CD4-positive, alpha-beta memory T cell (primary cell): ENCODE data around the gene BHLHE23. TPM values are rescaled to one million over a fixed set of nuclear protein-coding genes. Genes with fewer than 3 reads are reported as not detected.

ENCODE experiments used
- CTCF ChIA-PET: fragments of 350-600 bp; sonication (Branson Sonifier 250); formaldehyde crosslinking; loops from one replicate; lab custom pipeline; 2021; ENCODE audit warnings: inconsistent platforms; ENCODE audit not compliant: partially characterized antibody; lab: Charles Lee
- POLR2A ChIA-PET: fragments of 350-600 bp; sonication (Branson Sonifier 250); formaldehyde crosslinking; loops from one replicate; lab custom pipeline; 2021; ENCODE audit not compliant: partially characterized antibody; lab: Charles Lee
- DNase-seq, 5 donors: peaks; one replicate each; pipeline versions ENCODE4 v3.0.0 to v3.0.0-alpha.2; 2020 to 2022; ENCODE audit warnings: mixed read lengths in 1 of 5
- H3K27ac ChIP-seq: one replicate; pipeline ENCODE4 v1.7.0; 2013; ENCODE audit warnings: low read depth, low read length
- H3K27me3 ChIP-seq: 2 replicates; pipeline ENCODE4 v1.7.0; 2013; ENCODE audit warnings: mild to moderate bottlenecking, low read length, moderate library complexity; ENCODE audit not compliant: insufficient read depth
- H3K36me3 ChIP-seq: 2 replicates; pipeline ENCODE4 v1.7.0; 2013; ENCODE audit warnings: mild to moderate bottlenecking, low read length, moderate library complexity; ENCODE audit not compliant: insufficient read depth
- H3K4me1 ChIP-seq: 2 replicates; pipeline ENCODE4 v1.7.0; 2013; ENCODE audit warnings: mild to moderate bottlenecking, low read length, moderate library complexity; ENCODE audit not compliant: insufficient read depth
- H3K4me3 ChIP-seq, 2 donors: one replicate each; pipeline ENCODE4 v1.7.0; 2013; ENCODE audit warnings: low read length in 2 of 2, mild to moderate bottlenecking in 1 of 2
- H3K9me3 ChIP-seq, 2 donors: one replicate each; pipeline ENCODE4 v1.7.0; 2013; ENCODE audit warnings: low read length in 2 of 2, control low read depth in 1 of 2; ENCODE audit not compliant: control insufficient read depth in 1 of 2
- H3K27ac Mint-ChIP-seq, 7 donors: one replicate each; pipeline ENCODE4 v1.8.0; 2020 to 2021; ENCODE audit warnings: mixed read lengths in 7 of 7, mild to moderate bottlenecking in 6 of 7, inconsistent platforms in 3 of 7, moderate library complexity in 3 of 7
- H3K27me3 Mint-ChIP-seq, 2 donors: one replicate each; pipeline ENCODE4 v1.8.0; 2020 to 2021; ENCODE audit warnings: mixed read lengths in 2 of 2
- H3K36me3 Mint-ChIP-seq, 2 donors: one replicate each; pipeline ENCODE4 v1.8.0; 2020 to 2021; ENCODE audit warnings: mixed read lengths in 2 of 2, inconsistent platforms in 1 of 2, mild to moderate bottlenecking in 1 of 2
- H3K4me1 Mint-ChIP-seq, 4 donors: one replicate each; pipeline ENCODE4 v1.8.0; 2020 to 2021; ENCODE audit warnings: mixed read lengths in 4 of 4, mild to moderate bottlenecking in 1 of 4
- H3K4me3 Mint-ChIP-seq, 8 donors: one replicate each; pipeline ENCODE4 v1.8.0; 2020 to 2021; ENCODE audit warnings: mixed read lengths in 8 of 8, mild to moderate bottlenecking in 7 of 8, moderate library complexity in 6 of 8, inconsistent platforms in 3 of 8
- H3K9me3 Mint-ChIP-seq, 8 donors: one replicate each; pipeline ENCODE4 v1.8.0; 2020 to 2021; ENCODE audit warnings: mixed read lengths in 8 of 8, mild to moderate bottlenecking in 5 of 8, inconsistent platforms in 3 of 8, moderate library complexity in 1 of 8
- intact Hi-C: fragments of 100-400 bp; cut with micrococcal nuclease; formaldehyde crosslinking; loops from one replicate; pipeline ENCODE4 v1.15.1; 2023
- polyA plus RNA-seq, 2 donors: library from polyadenylated mRNA; unstranded; fragments of 300-500 nt; fragmentation: Illumina TruSeq; gene quantifications; one replicate each; pipeline ENCODE4 v1.2.3, GENCODE V29; 2021
- total RNA-seq, 2 experiments: library from RNA; stranded (reverse); gene quantifications; one replicate each; pipeline ENCODE4 v1.2.3, GENCODE V29; 2021

Gene BHLHE23
- total and polyA plus RNA-seq, 4 experiments from 2014 or later = not detected

DNA sequence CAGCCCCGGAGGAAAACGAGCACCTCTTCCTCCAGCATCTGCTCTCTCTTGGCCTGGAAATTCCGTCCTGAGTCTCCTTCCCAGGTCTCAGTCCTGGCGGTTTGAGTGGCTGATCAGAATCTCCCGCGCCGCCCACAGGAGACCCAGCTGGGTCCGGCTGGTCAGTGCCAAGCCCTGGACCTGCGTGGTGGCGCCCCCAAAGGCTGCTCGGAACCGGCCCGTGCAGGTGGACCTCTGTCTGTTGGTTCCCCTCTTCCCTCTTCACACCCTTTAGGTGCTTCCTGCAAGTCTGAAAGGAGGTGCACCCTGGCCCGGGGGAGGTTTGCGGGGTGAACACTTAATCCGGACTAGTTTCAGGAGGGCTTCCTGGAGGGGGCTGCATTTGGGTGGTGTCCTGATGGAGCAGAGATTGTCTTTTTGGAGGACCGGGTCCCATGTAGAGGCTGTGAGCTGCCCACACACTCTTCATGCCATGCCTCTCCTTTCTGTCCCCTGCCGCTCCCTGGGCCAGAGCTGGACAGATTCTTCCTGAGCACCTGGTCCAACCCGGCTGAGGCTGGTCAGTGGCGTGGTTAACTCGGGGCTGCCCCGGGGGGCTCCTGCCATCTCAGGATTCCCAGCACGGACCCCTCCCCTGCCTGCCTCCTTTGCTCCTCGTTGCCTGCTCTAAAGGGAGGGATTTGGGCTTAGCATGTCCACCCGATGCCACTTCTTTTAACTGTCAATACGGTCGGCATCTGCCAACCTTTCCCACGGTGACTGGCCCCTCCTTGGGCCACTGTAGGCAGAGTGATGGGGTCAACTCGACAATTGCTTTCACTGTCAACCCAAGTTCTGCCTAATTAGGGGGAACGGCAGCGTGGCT lies 16.5 kb upstream of the BHLHE23 start:
- H3K36me3 ChIP-seq = no peaks in the 10 kb centered on the region
- peak in 1 of 5 donors; percentile 31 for DNase-seq
- Mint-ChIP-seq H3K4me1 (peaks cover 2 to 6% (median 6%) of the 10 kb centered on the region in 4 donors), H3K4me3 (no peak overlapping the region), H3K27ac (no peak overlapping the region), H3K9me3 (peaks cover 0 to 4% (median 0%) of the 10 kb centered on the region in 8 donors), H3K27me3 (peaks cover 30 to 38% of the 10 kb centered on the region in 2 donors), H3K36me3 (no peaks in the 10 kb centered on the region)
- no peaks in the 10 kb centered on the region for H3K9me3 ChIP-seq
- peaks cover 5% of the 10 kb centered on the region for H3K4me1 ChIP-seq
- POLR2A ChIA-PET = no interaction called here
- intact Hi-C loops = no loop called here
- H3K4me3 ChIP-seq = no peak overlapping the region
- H3K27me3 ChIP-seq = no peaks in the 10 kb centered on the region
- CTCF ChIA-PET = no interaction called here
- no peak overlapping the region for H3K27ac ChIP-seq

DNA sequence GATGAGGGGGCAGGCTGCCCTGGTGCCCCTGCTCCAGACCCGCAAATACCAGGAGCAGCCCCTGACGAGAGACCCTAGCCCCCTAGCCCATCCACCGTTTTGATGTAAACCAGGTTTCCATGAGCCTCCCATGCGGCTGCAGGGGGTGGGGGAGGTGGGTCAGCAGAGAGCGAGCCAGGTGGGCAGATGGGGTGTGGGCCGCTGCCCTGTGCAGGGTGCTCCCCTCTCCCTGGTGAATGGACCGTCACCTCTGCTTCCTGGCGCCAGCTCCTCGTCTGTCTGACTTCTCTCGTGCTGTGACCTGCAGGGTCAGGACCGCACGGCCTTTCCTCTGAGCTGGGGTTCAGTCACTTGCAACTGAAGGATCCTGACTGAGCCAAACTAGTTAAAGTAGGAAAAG lies 15.7 kb upstream of the BHLHE23 start:
- H3K9me3 Mint-ChIP-seq = peaks cover 0 to 4% (median 0%) of the 10 kb centered on the region in 8 donors
- Histone ChIP-seq H3K36me3 (no peaks in the 10 kb centered on the region), H3K27ac (no peak overlapping the region), H3K4me3 (no peak overlapping the region), H3K9me3 (no peaks in the 10 kb centered on the region), H3K27me3 (no peaks in the 10 kb centered on the region), H3K4me1 (peaks cover 5% of the 10 kb centered on the region)
- intact Hi-C loops = no loop called here
- peaks cover 2 to 6% (median 6%) of the 10 kb centered on the region in 4 donors for H3K4me1 Mint-ChIP-seq
- POLR2A ChIA-PET = no interaction called here
- H3K36me3 Mint-ChIP-seq = no peaks in the 10 kb centered on the region
- no peak for DNase-seq
- peaks cover 26 to 34% of the 10 kb centered on the region in 2 donors for H3K27me3 Mint-ChIP-seq
- CTCF ChIA-PET = no interaction called here
- H3K27ac Mint-ChIP-seq = no peak overlapping the region
- no peak overlapping the region for H3K4me3 Mint-ChIP-seq

DNA sequence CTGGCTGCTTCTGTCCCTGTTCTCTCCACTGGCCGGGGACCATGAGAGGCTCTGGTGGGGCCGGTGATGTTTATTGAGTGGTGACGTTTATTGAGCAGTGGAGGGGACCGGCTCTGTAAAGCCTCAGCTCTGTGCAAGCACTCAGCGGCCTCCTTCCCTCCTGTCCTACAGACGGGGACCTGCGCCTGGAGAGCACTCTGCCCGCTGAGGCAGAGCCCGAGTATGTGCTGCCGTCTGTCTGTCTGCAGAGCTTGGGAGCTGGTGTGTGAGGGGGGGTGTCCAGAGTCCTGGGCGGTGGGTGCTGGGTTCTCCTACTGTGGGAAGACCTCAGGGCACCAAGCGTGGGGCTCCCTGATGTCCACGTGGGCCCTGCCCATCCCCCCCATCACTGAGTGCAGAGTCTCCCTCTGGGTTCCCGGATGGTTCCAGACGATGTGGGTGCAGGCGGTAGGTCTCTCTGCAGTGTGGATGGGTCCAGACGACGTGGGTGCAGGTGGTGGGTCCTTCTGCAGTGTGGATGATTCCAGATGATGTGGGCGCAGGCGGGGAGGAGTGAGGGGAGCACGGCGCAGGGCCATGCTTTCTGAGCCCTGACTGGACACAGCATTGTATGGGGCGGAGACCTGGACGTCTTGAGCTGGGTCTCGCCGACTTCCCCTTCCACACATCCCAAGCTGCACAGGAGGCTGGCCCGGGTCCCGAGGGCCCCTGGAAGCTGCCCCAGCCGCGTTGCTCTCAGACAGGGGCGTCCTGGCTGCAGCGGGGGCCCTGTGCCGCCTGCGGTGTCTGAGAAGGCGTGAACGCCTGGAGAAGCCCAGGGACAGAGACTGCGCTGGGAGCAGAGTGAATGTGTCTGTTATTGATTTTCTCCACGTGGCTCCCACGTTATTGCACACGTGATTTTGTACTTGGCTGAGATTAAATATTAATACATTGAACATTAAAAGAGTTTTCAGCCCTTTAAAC lies 14.9 kb upstream of the BHLHE23 start:
- intact Hi-C loops = no loop called here
- no peak for DNase-seq
- Histone ChIP-seq H3K9me3 (no peaks in the 10 kb centered on the region), H3K4me1 (peaks cover 5% of the 10 kb centered on the region), H3K36me3 (no peaks in the 10 kb centered on the region), H3K27ac (no peak overlapping the region), H3K4me3 (no peak overlapping the region), H3K27me3 (no peaks in the 10 kb centered on the region)
- ChIA-PET POLR2A (no interaction called here), CTCF (no interaction called here)
- Mint-ChIP-seq H3K27me3 (peaks cover 26 to 29% of the 10 kb centered on the region in 2 donors), H3K9me3 (peaks cover 0 to 4% (median 0%) of the 10 kb centered on the region in 8 donors), H3K36me3 (no peaks in the 10 kb centered on the region), H3K27ac (no peak overlapping the region), H3K4me1 (peaks cover 2 to 6% (median 6%) of the 10 kb centered on the region in 4 donors), H3K4me3 (no peak overlapping the region)

DNA sequence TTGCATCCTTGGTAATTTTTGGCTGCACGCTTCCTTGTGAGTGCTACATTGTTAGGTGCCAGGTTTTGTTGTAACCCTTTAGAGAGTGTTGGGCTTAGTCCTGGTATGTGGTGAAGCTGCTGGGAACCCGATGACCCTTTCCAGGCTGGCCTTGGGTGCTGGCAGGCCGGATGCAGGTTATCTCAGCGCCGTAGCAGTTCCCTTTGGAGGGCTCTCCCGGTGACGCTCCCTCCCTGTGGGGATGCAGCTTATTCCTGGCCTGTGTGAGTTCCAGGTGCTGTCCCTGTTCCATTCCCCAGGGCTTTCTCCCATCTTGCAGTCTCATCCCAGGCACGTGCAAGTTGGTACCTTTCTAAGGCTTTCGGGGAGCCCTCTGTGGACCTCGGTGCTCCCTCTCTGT lies 13.9 kb upstream of the BHLHE23 start:
- Histone ChIP-seq H3K9me3 (no peaks in the 10 kb centered on the region), H3K36me3 (no peaks in the 10 kb centered on the region), H3K4me3 (no peak overlapping the region), H3K27ac (no peak overlapping the region), H3K4me1 (peaks cover 2% of the 10 kb centered on the region), H3K27me3 (no peaks in the 10 kb centered on the region)
- peaks cover 0 to 5% (median 0%) of the 10 kb centered on the region in 8 donors for H3K9me3 Mint-ChIP-seq
- no peak overlapping the region for H3K27ac Mint-ChIP-seq
- DNase-seq = no peak
- CTCF ChIA-PET = no interaction called here
- POLR2A ChIA-PET = no interaction called here
- intact Hi-C loops = no loop called here
- peaks cover 2 to 4% (median 4%) of the 10 kb centered on the region in 4 donors for H3K4me1 Mint-ChIP-seq
- no peak overlapping the region for H3K4me3 Mint-ChIP-seq
- no peaks in the 10 kb centered on the region for H3K36me3 Mint-ChIP-seq
- H3K27me3 Mint-ChIP-seq = peaks cover 30 to 32% of the 10 kb centered on the region in 2 donors

DNA sequence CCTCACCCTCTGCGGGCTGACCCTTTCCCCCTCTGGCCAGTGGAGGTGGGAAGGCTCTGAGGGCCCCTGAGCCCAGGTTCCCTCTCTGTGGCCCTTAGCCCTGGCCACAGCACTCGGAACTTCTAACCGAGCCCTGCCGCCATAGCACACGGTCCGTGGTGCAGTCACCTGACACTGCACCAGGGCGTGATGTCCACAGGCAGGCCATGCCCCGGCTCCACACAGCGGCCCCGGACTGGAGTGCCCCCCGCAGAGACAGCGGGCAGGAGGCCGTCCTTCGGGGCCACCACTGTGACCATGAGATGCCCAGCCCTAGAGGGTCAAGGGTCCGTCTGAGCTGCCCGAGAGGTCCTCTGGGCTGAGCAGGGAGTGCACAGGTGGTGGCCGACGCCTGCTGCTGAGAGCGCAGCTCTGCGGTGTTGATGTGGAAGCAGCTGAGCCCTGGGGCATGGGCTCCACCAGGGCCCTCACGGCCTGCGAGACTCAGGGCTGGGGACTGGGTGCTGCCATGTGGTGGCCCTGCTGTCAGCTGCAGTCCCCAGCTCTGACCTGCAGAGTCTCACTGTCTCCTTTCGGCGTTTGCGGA lies 11.2 kb upstream of the BHLHE23 start:
- no peak for DNase-seq
- Histone ChIP-seq H3K36me3 (no peaks in the 10 kb centered on the region), H3K27ac (no peak overlapping the region), H3K4me3 (no peak overlapping the region), H3K4me1 (no peaks in the 10 kb centered on the region), H3K9me3 (no peaks in the 10 kb centered on the region), H3K27me3 (no peaks in the 10 kb centered on the region)
- ChIA-PET POLR2A (no interaction called here), CTCF (interaction anchor here (0.6 kb wide), 1 partner anchor 149 kb away, joined by 3 read pairs; no protein-coding TSS in a partner anchor)
- Mint-ChIP-seq H3K4me1 (peaks cover 0 to 3% (median under 1%) of the 10 kb centered on the region in 4 donors), H3K9me3 (peaks cover 3 to 17% (median 15%) of the 10 kb centered on the region in 8 donors), H3K36me3 (peaks cover 0 to 3% of the 10 kb centered on the region in 2 donors), H3K27me3 (peaks cover 44 to 49% of the 10 kb centered on the region in 2 donors), H3K27ac (no peak overlapping the region), H3K4me3 (no peak overlapping the region)
- intact Hi-C loops = no loop called here

DNA sequence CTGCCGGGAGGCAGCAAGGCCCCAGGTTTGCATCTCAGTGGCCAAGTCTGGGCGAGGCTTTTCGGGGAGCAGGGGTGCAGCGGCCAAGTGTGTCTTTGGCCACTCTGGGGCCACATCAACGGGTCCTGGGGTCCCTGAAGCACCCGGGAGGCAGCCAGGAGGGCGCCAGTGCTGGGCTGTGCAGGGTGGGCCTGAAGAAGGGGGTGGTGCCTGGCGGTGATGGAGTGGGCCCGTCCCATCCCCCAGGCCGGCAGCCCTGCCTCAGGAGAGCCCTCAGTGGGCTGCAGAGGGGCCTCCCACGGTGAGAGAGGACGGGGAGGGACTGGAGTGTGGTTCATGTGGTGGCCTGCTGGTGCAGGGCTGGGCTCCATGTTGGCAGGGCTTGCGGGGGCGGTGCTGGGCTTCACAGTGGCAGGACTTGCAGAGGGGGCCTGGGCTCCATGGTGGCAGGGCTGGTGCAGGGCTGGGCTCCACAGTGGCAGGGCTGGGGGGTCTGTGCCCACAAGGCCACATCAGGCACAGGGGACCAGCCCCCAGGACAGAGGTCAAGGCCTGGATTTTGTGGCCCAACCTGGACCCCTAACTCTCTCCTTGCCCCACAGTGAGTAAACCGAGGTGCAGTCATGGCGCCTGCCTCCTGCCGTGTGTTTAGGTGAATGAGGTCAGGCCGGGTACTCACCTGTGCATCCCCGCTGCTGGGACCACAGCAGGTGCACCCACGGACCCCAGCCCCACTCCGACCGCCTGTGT lies 10.5 kb upstream of the BHLHE23 start:
- no peak for DNase-seq
- H3K9me3 ChIP-seq = no peaks in the 10 kb centered on the region
- Mint-ChIP-seq H3K4me3 (no peak overlapping the region), H3K27ac (no peak overlapping the region), H3K27me3 (peaks cover 45 to 50% of the 10 kb centered on the region in 2 donors), H3K4me1 (peaks cover 0 to 3% (median under 1%) of the 10 kb centered on the region in 4 donors), H3K9me3 (peaks cover 3 to 21% (median 17%) of the 10 kb centered on the region in 8 donors), H3K36me3 (peaks cover 0 to 3% of the 10 kb centered on the region in 2 donors)
- no peaks in the 10 kb centered on the region for H3K4me1 ChIP-seq
- intact Hi-C loops = no loop called here
- H3K27ac ChIP-seq = no peak overlapping the region
- CTCF ChIA-PET = no interaction called here
- POLR2A ChIA-PET = no interaction called here
- H3K27me3 ChIP-seq = no peaks in the 10 kb centered on the region
- no peaks in the 10 kb centered on the region for H3K36me3 ChIP-seq
- no peak overlapping the region for H3K4me3 ChIP-seq
